ENCODE results near the gene AEBP2.
A peak's percentile ranks its signal among the peaks of the same experiment; 100 is the strongest.
"Not testable (repeated sequence)": the region's sequence is repeated elsewhere in the genome, so short reads cannot be mapped to it uniquely, and the experiment has no call there.

The AEBP2 gene, protein sequence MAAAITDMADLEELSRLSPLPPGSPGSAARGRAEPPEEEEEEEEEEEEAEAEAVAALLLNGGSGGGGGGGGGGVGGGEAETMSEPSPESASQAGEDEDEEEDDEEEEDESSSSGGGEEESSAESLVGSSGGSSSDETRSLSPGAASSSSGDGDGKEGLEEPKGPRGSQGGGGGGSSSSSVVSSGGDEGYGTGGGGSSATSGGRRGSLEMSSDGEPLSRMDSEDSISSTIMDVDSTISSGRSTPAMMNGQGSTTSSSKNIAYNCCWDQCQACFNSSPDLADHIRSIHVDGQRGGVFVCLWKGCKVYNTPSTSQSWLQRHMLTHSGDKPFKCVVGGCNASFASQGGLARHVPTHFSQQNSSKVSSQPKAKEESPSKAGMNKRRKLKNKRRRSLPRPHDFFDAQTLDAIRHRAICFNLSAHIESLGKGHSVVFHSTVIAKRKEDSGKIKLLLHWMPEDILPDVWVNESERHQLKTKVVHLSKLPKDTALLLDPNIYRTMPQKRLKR

DNA sequence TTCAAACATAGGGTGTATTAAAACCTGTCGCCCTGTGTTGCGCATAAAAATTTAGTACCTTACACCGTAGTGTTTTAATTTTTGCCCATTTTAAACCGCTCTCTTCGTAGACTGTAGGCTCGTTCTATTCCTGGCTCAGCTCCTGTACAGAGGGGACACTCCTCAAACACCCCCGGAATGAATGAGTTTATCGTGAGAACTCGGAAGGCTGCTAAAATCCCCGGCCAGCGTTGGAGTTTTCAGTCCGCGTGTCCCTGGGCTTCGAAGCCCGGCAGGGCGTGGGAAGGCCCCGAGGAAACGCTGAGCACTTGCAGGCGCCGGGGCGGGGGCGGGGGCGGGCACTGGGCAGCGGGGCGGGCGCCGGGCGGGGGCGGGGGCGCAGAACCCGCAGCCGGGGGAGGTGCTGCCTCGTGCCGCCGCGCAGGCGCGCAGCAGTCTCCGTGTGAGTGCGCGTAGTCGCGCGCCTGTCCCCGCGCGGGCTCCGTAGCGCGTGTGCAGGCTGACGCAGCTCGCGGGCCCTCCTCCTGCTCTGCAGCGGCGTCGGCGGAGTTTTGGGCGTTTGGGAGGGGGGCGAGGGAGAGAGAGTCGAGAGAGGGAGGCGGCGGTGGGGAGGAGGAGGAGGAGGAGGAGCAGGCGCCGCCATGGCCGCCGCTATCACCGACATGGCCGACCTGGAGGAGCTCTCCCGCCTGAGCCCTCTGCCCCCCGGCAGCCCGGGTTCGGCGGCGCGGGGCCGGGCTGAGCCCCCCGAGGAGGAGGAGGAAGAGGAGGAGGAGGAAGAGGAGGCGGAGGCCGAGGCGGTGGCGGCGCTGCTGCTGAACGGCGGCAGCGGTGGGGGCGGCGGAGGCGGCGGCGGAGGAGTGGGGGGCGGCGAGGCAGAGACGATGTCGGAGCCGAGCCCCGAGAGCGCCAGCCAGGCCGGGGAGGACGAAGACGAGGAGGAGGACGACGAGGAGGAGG is at the start of gene AEBP2:
AEBP2 (plus strand) TSS at position 434 of the 960 bp plus-strand sequence; CDS start at position 642, 208 bp downstream.
- DNase-seq (ENCODE audit: low read depth), result peak; percentile 92

DNA sequence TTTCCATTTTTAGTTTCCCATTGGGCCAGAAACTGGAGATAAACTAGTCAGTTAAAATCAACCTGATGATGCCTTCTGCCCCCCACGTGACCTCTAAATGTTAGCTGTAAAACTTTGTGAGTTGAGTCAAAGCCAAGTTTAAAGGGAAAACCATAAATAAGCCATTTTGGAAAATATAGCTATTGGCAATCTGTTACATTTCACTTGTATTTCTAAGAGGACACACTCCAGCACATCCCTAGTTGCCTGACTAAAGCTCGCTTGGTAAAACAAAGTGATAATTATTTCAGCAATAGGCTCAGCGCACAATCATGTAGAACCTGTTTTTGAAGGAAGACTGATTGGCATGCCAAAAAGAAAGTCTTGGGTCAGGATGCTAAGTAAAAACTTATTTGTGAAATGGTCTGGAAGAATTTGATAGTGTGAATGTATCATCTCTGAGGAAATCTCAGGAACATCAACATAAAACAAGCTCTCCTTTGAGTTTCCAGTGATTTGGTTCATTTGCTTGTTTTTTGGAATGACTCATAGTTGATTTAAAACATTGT is 49.2 kb upstream of the AEBP2 start:
- no peak for DNase-seq (ENCODE audit: low read depth)

DNA sequence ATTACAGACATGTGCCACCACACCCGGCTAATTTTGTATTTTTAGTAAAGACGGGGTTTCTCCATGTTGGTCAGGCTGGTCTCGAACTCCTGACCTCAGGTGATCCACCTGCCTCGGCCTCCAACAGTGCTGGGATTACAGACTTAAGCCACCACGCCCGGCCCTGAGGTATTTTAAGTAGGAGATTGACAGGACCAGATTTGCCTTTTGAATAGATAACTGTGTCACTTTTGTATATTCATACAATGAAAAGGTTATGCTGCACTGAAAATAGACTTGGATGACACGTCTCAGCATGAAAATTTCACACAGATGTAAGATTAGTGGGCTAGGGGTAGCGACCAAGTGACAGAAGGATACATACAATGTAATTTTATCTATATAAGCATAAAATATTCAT is 46.6 kb upstream of the AEBP2 start:
- not testable (repeated sequence) for DNase-seq (ENCODE audit: low read depth)

GRCh38 chr12:19394385-19394784 is 44.9 kb upstream of the AEBP2 start:
- no peak for DNase-seq (ENCODE audit: low read depth)

GRCh38 chr12:19397534-19397933 is 41.8 kb upstream of the AEBP2 start:
- peak; percentile 30 for DNase-seq (ENCODE audit: low read depth)

- no peak for DNase-seq (ENCODE audit: low read depth)
Observed at GRCh38 chr12:19398376-19399363, 40.6 kb upstream of the AEBP2 start.

- DNase-seq (ENCODE audit: low read depth), result not testable (repeated sequence)
Observed at GRCh38 chr12:19400649-19401285, 38.5 kb upstream of the AEBP2 start.

GRCh38 chr12:19402211-19402610 is 37.1 kb upstream of the AEBP2 start:
- no peak for DNase-seq (ENCODE audit: low read depth)

GRCh38 chr12:19402743-19403431 is 36.4 kb upstream of the AEBP2 start:
- no peak for DNase-seq (ENCODE audit: low read depth)

DNA sequence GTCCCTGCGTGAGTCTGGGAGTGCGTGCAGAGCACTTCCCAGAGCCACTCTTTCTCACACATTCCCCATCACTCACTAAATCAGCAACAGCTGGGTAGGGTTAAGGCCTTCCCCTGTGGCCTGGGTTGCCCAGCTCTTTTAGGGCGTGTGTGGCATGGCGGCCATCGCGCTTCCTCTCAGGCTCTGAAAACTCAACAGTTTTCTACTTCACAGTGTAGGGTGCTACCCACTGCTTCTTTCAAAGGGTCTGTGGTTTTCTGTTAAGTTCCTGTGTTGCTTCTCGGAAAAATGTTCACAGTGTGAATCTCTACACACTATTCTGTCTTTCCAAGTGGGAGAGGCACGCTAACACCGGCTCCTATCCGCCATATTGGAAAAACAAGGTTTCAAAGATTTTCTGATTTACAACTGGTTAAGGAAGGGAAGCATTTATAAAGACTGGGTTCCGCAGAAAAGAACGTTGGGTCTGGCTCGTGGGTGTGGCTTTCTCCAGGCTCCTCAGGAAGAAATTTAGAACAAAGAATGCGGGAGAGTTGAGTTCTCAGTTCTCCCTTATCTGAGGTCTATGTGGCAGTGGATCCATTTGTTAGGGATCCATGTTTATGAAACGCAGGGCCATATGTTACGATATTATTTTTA is 34.9 kb upstream of the AEBP2 start:
- DNase-seq (ENCODE audit: low read depth), result no peak

GRCh38 chr12:19409376-19409775 is 29.9 kb upstream of the AEBP2 start:
- no peak for DNase-seq (ENCODE audit: low read depth)

GRCh38 chr12:19410211-19410610 is 29.1 kb upstream of the AEBP2 start:
- DNase-seq (ENCODE audit: low read depth), result no peak

DNA sequence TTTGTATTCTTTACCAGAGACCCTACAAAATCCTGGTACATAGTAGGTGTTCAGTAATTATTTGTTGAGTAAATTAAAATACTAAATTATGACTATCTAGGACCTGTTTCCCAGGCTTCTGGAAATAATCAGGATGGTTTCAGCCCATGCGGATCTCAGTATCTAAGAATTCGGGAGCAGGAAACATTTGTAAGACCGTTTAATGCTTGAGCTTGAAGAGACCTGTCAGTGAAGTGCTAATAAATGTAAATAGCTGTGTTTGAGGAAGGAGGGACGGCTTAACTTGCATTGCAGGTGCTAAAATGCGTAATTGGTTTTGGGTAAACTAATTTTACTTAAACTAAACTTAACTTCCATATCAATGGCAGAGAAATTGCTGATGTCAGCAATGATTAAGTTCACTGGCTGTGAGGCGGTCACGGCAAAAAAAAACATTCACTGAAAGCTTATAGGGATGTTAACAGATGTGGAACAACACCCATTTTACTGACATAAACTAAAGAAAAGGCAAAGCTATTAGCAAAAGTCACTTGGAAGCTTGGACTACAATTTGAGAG is 28.6 kb upstream of the AEBP2 start:
- DNase-seq (ENCODE audit: low read depth), result no peak

DNA sequence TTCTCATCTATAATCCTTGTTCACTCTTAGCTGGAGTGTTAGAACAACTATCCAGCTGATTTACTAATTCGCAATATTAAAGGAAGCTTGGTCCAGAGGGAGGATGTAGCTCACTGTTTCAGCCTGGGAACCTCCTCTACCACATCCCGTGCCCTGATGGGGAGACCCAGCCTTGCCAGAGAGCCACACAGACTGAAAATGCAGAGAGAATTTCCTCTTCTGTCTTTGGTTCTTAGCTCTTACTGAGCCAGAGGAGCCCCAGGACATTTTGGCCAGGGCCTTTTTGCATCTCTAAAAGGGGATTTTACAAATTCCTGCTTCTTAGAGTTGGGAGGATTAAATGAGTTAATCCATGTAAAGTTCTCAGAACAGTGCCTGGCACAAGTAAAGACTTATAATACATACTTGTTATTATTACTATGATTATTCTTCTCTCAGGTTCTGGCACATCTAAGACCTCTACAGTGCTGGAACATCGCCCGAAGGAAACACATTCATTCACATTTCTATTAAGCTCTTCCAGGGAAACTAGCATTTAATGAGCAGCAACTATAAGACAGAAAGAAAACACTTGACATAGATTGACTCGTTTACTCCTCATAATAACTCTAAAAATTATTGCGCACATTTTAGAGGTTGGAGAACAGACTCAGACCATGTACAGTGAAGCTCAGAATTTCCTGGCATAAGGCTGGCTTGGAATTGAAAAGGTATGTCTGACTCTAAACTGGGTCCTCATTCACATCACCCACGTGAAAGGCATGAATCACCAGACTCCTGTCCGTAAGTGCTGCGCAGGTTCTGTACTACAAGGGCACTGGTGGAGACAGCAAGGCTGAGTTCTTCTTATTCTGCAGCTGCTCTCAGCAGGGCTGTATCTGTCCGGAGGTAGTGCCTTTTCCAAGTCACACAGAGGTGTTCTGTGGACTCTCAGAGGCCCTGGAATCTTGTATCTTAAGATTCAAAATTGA is 27.8 kb upstream of the AEBP2 start:
- no peak for DNase-seq (ENCODE audit: low read depth)

- DNase-seq (ENCODE audit: low read depth), result no peak
Observed at GRCh38 chr12:19412844-19413243, 26.4 kb upstream of the AEBP2 start.

DNA sequence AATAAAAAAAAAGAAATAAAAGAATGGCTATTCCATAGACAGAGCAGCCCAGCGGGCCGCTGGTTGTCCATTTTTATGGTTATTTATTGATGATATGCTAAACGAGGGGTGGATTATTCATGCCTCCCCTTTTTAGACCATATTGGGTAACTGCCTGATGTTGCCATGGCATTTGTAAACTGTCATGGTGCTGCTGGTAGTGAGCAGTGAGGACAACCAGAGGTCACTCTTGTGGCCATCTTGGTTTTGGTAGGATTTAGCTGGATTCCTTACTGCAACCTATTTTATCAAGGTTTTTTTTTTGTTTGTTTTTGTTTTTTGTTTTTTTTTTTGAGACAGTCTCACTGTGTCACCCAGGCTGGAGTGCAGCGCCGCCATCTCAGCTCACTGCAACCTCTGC is 25.7 kb upstream of the AEBP2 start:
- not testable (repeated sequence) for DNase-seq (ENCODE audit: low read depth)

- no peak for DNase-seq (ENCODE audit: low read depth)
Observed at GRCh38 chr12:19415563-19415962, 23.7 kb upstream of the AEBP2 start.

DNA sequence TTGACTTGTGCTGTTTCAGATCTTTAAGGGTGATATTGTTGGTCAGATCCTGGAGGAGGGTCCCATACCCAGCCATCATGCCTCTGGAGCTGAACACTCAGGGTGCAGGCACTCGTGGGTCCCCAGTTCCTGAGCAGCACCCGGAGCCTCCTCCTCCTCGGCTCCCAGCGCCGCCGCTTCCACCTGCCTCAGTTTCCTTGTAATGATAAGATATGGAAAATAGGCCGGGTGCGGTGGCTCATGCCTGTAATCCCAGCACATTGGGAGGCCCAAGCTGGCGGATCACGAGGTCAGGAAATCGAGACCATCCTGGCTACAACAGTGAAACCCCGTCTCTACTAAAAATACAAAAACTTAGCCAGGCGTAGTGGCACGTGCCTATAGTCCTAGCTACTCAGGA is 20.2 kb upstream of the AEBP2 start:
- DNase-seq (ENCODE audit: low read depth), result no peak

Data from ELR (cell line).